GM12891 (cell line): Measurements from ENCODE around the gene RETNLB.

Source experiments
- PAX5 ChIP-seq: IDR thresholded peaks from 2 replicates; pipeline ENCODE4 v1.6.1; 2011; ENCODE audit warnings: low read length, moderate library complexity, mild to moderate bottlenecking; ENCODE audit not compliant: insufficient read depth, severe bottlenecking
- POLR2A ChIP-seq: IDR thresholded peaks from 2 replicates; pipeline ENCODE4 v1.6.1; 2011; ENCODE audit warnings: low read depth, low read length, control low read depth
- POLR2AphosphoS5 ChIP-seq: IDR thresholded peaks from 2 replicates; pipeline ENCODE4 v1.6.1; 2011; ENCODE audit warnings: low read depth, low read length, control low read depth
- POU2F2 ChIP-seq: IDR thresholded peaks from 2 replicates; pipeline ENCODE4 v1.6.1; 2011; ENCODE audit warnings: low read depth, mild to moderate bottlenecking, control low read depth, low read length, moderate library complexity
- SPI1 ChIP-seq: IDR thresholded peaks from 2 replicates; pipeline ENCODE4 v1.6.1; 2011; ENCODE audit warnings: low read depth, low read length, control low read depth
- TAF1 ChIP-seq: IDR thresholded peaks from 2 replicates; pipeline ENCODE4 v1.6.1; 2011; ENCODE audit warnings: low read depth, low read length, control low read depth

DNA sequence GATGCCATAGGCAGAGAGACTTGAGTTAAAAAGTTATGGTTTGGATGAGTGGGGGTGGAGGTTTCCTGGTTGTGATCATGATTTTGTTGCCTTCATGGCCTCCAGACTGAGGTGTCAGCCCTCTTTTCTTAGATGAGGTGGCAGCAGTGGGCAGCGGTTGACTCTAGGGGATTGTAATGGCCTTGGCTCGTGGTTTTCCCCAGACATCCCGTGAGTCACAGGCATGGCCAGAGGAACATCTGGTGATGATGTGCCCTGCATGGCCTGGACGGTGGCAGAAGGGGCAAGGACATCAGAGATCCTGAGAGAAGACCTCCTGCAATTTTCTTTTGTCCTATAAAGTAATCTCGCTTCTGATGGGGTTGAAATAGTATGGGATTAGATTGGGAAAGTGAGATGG, 12.4 kb downstream of the RETNLB start:
- TF ChIP-seq POLR2A = no peak
- TF ChIP-seq TAF1 = no peak
- no peak for TF ChIP-seq POLR2AphosphoS5
- TF ChIP-seq SPI1 = no peak
- TF ChIP-seq PAX5 = no peak
- no peak for TF ChIP-seq POU2F2
